ENCODE data around the gene GUCY2C. TPM values are rescaled to one million over a fixed set of nuclear protein-coding genes. Genes with fewer than 3 reads are reported as not detected.

Gene GUCY2C
- not detected in 2 replicates for total RNA-seq
- polyA plus RNA-seq, result not detected in 2 replicates
- polyA plus RNA-seq (2011; cell fraction: cytosol; rRNA removed), result not detected in 2 replicates
- not detected in 2 replicates for polyA plus RNA-seq (2011; cell fraction: nucleus; rRNA removed)
- polyA plus RNA-seq (2012), result not detected in 2 replicates
- polyA minus RNA-seq, result not detected in 2 replicates
- polyA minus RNA-seq (2011; cell fraction: cytosol; rRNA and poly(A)+ RNA removed), result not detected
- not detected in 2 replicates for polyA minus RNA-seq (2011; cell fraction: nucleus; rRNA and poly(A)+ RNA removed)
- Bru-seq, nascent RNA, result not detected
- BruChase-seq, experiment 1, labeled RNA remaining after a 6-hour chase, result not detected
- BruChase-seq, experiment 2, labeled RNA remaining after a 2-hour chase, result not detected
- long read RNA-seq, result 0 reads

DNA sequence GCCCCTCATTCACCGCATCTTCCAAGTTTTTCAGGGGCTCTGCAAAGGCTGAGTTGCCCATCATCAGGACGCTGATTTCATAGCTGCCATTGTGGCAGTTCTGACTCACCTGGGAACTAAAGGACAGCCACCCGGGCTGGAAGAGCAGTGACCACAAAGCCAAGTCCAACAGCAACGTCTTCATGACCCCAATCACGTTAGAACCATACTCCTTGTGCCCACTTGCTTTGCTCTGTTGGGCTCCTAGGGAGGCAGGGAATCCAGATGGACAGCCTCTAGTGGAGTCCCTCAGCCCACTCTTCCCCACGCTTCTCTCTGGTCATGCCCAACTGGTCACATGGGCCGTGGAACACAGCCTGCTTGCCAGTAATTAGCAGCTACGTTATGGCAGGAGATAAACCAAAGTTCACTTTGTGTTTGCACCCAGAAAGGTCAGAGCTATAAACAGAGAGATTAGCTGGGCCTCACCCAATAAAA, at the start of gene GUCY2C:
TSS of gene GUCY2C (minus strand) at position 335 of the 477 bp plus-strand sequence. CDS start at position 184, 151 bp downstream.
- TF ChIP-seq EZH2 (IDR thresholded peaks at IDR 0.05; ENCODE audit: borderline replicate concordance, low read depth, low read length, severe bottlenecking) (no peak), GATA2 (IDR thresholded peaks at IDR 0.05; ENCODE audit: insufficient read depth, insufficient read length, low read depth, low read length) (no peak), POLR2AphosphoS5 (IDR thresholded peaks at IDR 0.05; ENCODE audit: insufficient read depth, low read depth, low read length) (no peak), MYC (IDR thresholded peaks at IDR 0.05; ENCODE audit: low read depth, low read length) (no peak), JUN (IDR thresholded peaks at IDR 0.05; ENCODE audit: borderline replicate concordance, insufficient read depth, insufficient read length, low read depth) (no peak), POLR2A (IDR thresholded peaks at IDR 0.05; ENCODE audit: low read depth, low read length) (no peak)
- no peaks in the 10 kb centered on the region for H3K79me2 ChIP-seq (ENCODE audit: control insufficient read depth, insufficient read depth, low read length)
- no peak within 1 kb of the TSS for H3K9ac ChIP-seq (replicated peaks; ENCODE audit: extremely low read depth, insufficient read depth, low read length)
- dilution Hi-C loops (cut with MboI; ENCODE audit: extremely low pct_ligation_motif_present, low sequenced_read_pairs) (no loop called here), intact Hi-C loops (cut with micrococcal nuclease) (no loop called here)
- H3K27ac ChIP-seq (ENCODE audit: insufficient read depth, low read depth, low read length), result no peak within 1 kb of the TSS
- H3K4me2 ChIP-seq (ENCODE audit: insufficient read depth, low read length), result no peak within 1 kb of the TSS
- no peaks in the 10 kb centered on the region for H3K9me3 ChIP-seq (replicated peaks; ENCODE audit: control insufficient read depth, insufficient read depth, low read length)
- no peaks in the 10 kb centered on the region for H3K27me3 ChIP-seq (ENCODE audit: control insufficient read depth in 2 of 2, insufficient read depth in 2 of 2, low read length in 2 of 2)
- DNase-seq (ENCODE audit: low read depth, low spot score), result no peak
- CTCF ChIA-PET, result no interaction called here
- FAIRE-seq, result no peak
- H3K4me3 ChIP-seq (replicated peaks in 1 of 3; ENCODE audit: insufficient read depth in 1 of 3, low read depth in 1 of 3, low read length in 3 of 3), result no peak within 1 kb of the TSS
- H3K36me3 ChIP-seq (ENCODE audit: control insufficient read depth in 2 of 2, extremely low read depth in 1 of 2, insufficient read depth in 2 of 2, low read length in 2 of 2), result no peaks in the 10 kb centered on the region
- no peaks in the 10 kb centered on the region for H4K20me1 ChIP-seq (replicated peaks; ENCODE audit: control insufficient read depth, extremely low read depth, insufficient read depth, low read length)
- no TSS peak for BruUV-seq (replicated peaks)
- H3K4me1 ChIP-seq (ENCODE audit: control insufficient read depth, extremely low read depth, insufficient read depth, low read length), result no peaks in the 10 kb centered on the region
- no peaks in the 10 kb centered on the region for H3K9me1 ChIP-seq (replicated peaks; ENCODE audit: control insufficient read depth, extremely low read depth, insufficient read depth, low read length)
- H2AFZ ChIP-seq (ENCODE audit: low read depth, low read length), result no peak within 1 kb of the TSS
- POLR2A ChIA-PET, result no interaction called here

- intact Hi-C loops (cut with micrococcal nuclease), result no loop called here
- H3K79me2 ChIP-seq (ENCODE audit: control insufficient read depth, insufficient read depth, low read length), result no peaks in the 10 kb centered on the region
- no peak overlapping the region for H3K9ac ChIP-seq (replicated peaks; ENCODE audit: extremely low read depth, insufficient read depth, low read length)
- FAIRE-seq (no peak), DNase-seq (ENCODE audit: low read depth, low spot score) (no peak)
- H2AFZ ChIP-seq (ENCODE audit: low read depth, low read length), result no peak overlapping the region
- H4K20me1 ChIP-seq (replicated peaks; ENCODE audit: control insufficient read depth, extremely low read depth, insufficient read depth, low read length), result no peaks in the 10 kb centered on the region
- dilution Hi-C loops (cut with MboI; ENCODE audit: extremely low pct_ligation_motif_present, low sequenced_read_pairs), result no loop called here
- BruUV-seq (replicated peaks), result no TSS peak
- ChIA-PET CTCF (no interaction called here), POLR2A (no interaction called here)
- H3K4me2 ChIP-seq (ENCODE audit: insufficient read depth, low read length), result no peak overlapping the region
- H3K27ac ChIP-seq (ENCODE audit: insufficient read depth, low read depth, low read length), result no peak overlapping the region
- H3K36me3 ChIP-seq (ENCODE audit: control insufficient read depth in 2 of 2, extremely low read depth in 1 of 2, insufficient read depth in 2 of 2, low read length in 2 of 2), result no peaks in the 10 kb centered on the region
- no peaks in the 10 kb centered on the region for H3K9me1 ChIP-seq (replicated peaks; ENCODE audit: control insufficient read depth, extremely low read depth, insufficient read depth, low read length)
- H3K27me3 ChIP-seq (ENCODE audit: control insufficient read depth in 2 of 2, insufficient read depth in 2 of 2, low read length in 2 of 2), result peaks cover 0 to 4% of the 10 kb centered on the region in 2 experiments
- TF ChIP-seq JUN (IDR thresholded peaks at IDR 0.05; ENCODE audit: borderline replicate concordance, insufficient read depth, insufficient read length, low read depth), result no peak
- no peak for TF ChIP-seq POLR2A (IDR thresholded peaks at IDR 0.05; ENCODE audit: low read depth, low read length)
- TF ChIP-seq GATA2 (IDR thresholded peaks at IDR 0.05; ENCODE audit: insufficient read depth, insufficient read length, low read depth, low read length), result no peak
- no peak for TF ChIP-seq CTCF (IDR thresholded peaks at IDR 0.05; ENCODE audit: extremely low read depth in 1 of 2, insufficient read depth in 1 of 2, low read depth in 1 of 2, low read length in 2 of 2)
- TF ChIP-seq POLR2AphosphoS5 (IDR thresholded peaks at IDR 0.05; ENCODE audit: insufficient read depth, low read depth, low read length), result no peak
- TF ChIP-seq, protein P1, sequence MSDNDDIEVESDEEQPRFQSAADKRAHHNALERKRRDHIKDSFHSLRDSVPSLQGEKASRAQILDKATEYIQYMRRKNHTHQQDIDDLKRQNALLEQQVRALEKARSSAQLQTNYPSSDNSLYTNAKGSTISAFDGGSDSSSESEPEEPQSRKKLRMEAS (IDR thresholded peaks at IDR 0.05; ENCODE audit: insufficient read depth, insufficient read length), result no peak
- TF ChIP-seq FOS (IDR thresholded peaks at IDR 0.05; ENCODE audit: borderline replicate concordance, insufficient read depth, low read length), result no peak
- TF ChIP-seq EZH2 (IDR thresholded peaks at IDR 0.05; ENCODE audit: borderline replicate concordance, low read depth, low read length, severe bottlenecking), result no peak
- no peak for TF ChIP-seq MYC (IDR thresholded peaks at IDR 0.05; ENCODE audit: low read depth, low read length)
- no peak overlapping the region for H3K4me3 ChIP-seq (replicated peaks in 1 of 3; ENCODE audit: insufficient read depth in 1 of 3, low read depth in 1 of 3, low read length in 3 of 3)
- no peaks in the 10 kb centered on the region for H3K9me3 ChIP-seq (replicated peaks; ENCODE audit: control insufficient read depth, insufficient read depth, low read length)
- H3K4me1 ChIP-seq (ENCODE audit: control insufficient read depth, extremely low read depth, insufficient read depth, low read length), result no peaks in the 10 kb centered on the region
These were observed 46.7 kb upstream of the GUCY2C start for GRCh38 chr12:14743061-14743460.

All from endothelial cell of umbilical vein (primary cell).